Colonic mucosa (tissue), 4 donors: ENCODE measurements around the gene PSENEN. TPM values are rescaled to one million over a fixed set of nuclear protein-coding genes. Genes with fewer than 3 reads are reported as not detected.
A peak's percentile ranks its signal among the peaks of the same experiment; 100 is the strongest.

Source experiments
- DNase-seq: peaks from one replicate; pipeline ENCODE4 v3.0.0-alpha.2; 2020
- H3K27ac ChIP-seq: fragments of 200-600 bp; one replicate; pipeline ENCODE4 v1.8.0; 2021
- H3K27me3 ChIP-seq: fragments of 200-600 bp; one replicate; pipeline ENCODE4 v1.8.0; 2021
- H3K36me3 ChIP-seq: fragments of 200-600 bp; one replicate; pipeline ENCODE4 v1.8.0; 2021
- H3K4me1 ChIP-seq: fragments of 200-600 bp; one replicate; pipeline ENCODE4 v1.8.0; 2021; ENCODE audit warnings: mild to moderate bottlenecking
- H3K4me3 ChIP-seq: fragments of 200-600 bp; one replicate; pipeline ENCODE4 v1.8.0; 2021
- H3K9ac ChIP-seq, 2 donors: one replicate each; pipeline ENCODE4 v1.7.0; 2013; ENCODE audit warnings: control low read depth in 2 of 2, low read depth in 2 of 2, low read length in 2 of 2
- H3K9me3 ChIP-seq: fragments of 200-600 bp; one replicate; pipeline ENCODE4 v1.8.0; 2021
- CTCF ChIP-seq: fragments of 200-600 bp; IDR thresholded peaks from one replicate; pipeline ENCODE4 v1.8.0; 2022; ENCODE audit warnings: antibody characterized with exemption, mild to moderate bottlenecking
- intact Hi-C: fragments of 100-400 bp; cut with DNase I; formaldehyde crosslinking; loops from one replicate; pipeline ENCODE4 v1.14.1; 2022
- total RNA-seq, 2 donors: library from RNA; stranded (reverse); fragmentation: NEBNext Ultra II Directional in 1 of 2; extraction: Animal tissue kit (Norgen Biotek cat#: 25700) in 1 of 2; gene quantifications; one replicate each; pipeline ENCODE4 v1.2.1, GENCODE V29; 2021
- donor health status: healthy.
- donor health status: DM: no; HTN: no; CAD: no.
- donor health status: DM: no; HTN: no; CAD: no.

Gene PSENEN
- total RNA-seq, 2 donors from 2014 or later = 73.8 to 87.4 TPM

- DNase-seq = no peak
- Histone ChIP-seq H3K27ac (no peak overlapping the region), H3K4me1 (peaks cover 9% of the 10 kb centered on the region), H3K9me3 (no peaks in the 10 kb centered on the region), H3K4me3 (no peak overlapping the region), H3K36me3 (no peaks in the 10 kb centered on the region), H3K27me3 (no peaks in the 10 kb centered on the region), H3K9ac (no peak overlapping the region)
- no peak for TF ChIP-seq CTCF
- intact Hi-C loops = loop anchor here (5.0 kb wide), 1 partner anchor 167 kb away; the partner anchor contains the start of gene TMEM147
Observed at GRCh38 chr19:35713904-35714495, 31.5 kb upstream of the PSENEN start.

GRCh38 chr19:35714601-35715354, 30.7 kb upstream of the PSENEN start:
- no peak overlapping the region for H3K9ac ChIP-seq
- intact Hi-C loops = loop anchor here (5.0 kb wide), 1 partner anchor 167 kb away; the partner anchor contains the start of gene TMEM147
- H3K4me1 ChIP-seq = peaks cover 17% of the 10 kb centered on the region
- no peaks in the 10 kb centered on the region for H3K27me3 ChIP-seq
- no peaks in the 10 kb centered on the region for H3K9me3 ChIP-seq
- peak overlapping the region; percentile 12 for H3K27ac ChIP-seq
- no peak for TF ChIP-seq CTCF
- H3K4me3 ChIP-seq = no peak overlapping the region
- no peak for DNase-seq
- H3K36me3 ChIP-seq = no peaks in the 10 kb centered on the region

- Histone ChIP-seq H3K9me3 (no peaks in the 10 kb centered on the region), H3K27ac (peak overlapping the region; percentile 96), H3K9ac (peak overlapping the region; percentile 46 to 88), H3K27me3 (no peaks in the 10 kb centered on the region), H3K36me3 (no peaks in the 10 kb centered on the region), H3K4me1 (peaks cover 18% of the 10 kb centered on the region), H3K4me3 (peak overlapping the region; percentile 77)
- intact Hi-C loops = no loop called here
- no peak for DNase-seq
- no peak for TF ChIP-seq CTCF
Observed at GRCh38 chr19:35715355-35715809, 30.1 kb upstream of the PSENEN start.

GRCh38 chr19:35715981-35716800, 29.3 kb upstream of the PSENEN start:
- H3K9me3 ChIP-seq = no peaks in the 10 kb centered on the region
- H3K9ac ChIP-seq = peak overlapping the region; percentile 46 to 88
- no peaks in the 10 kb centered on the region for H3K36me3 ChIP-seq
- intact Hi-C loops = loop anchor here (2.0 kb wide), 1 partner anchor 21 kb away; no protein-coding TSS in a partner anchor
- DNase-seq = peak; percentile 73
- peaks cover 18% of the 10 kb centered on the region for H3K4me1 ChIP-seq
- no peaks in the 10 kb centered on the region for H3K27me3 ChIP-seq
- peak overlapping the region; percentile 96 for H3K27ac ChIP-seq
- no peak for TF ChIP-seq CTCF
- H3K4me3 ChIP-seq = peak overlapping the region; percentile 77
